Spleen (tissue), 7 donors: ENCODE measurements around the gene CINP.

ENCODE experiments used
- CTCF ChIP-seq, 11 experiments: fragments of 200-600 bp in 7 of 11; fragments of 450-650 bp in 4 of 11; sonication (generic) in 4 of 11; IDR thresholded peaks in 8 of 11; conservative IDR thresholded peaks in 3 of 11; 1 replicate in 7 of 11; 2 replicates in 4 of 11; pipeline versions ENCODE4 v1.4.0 to v1.8.0; 2016 to 2021; ENCODE audit warnings: antibody characterized with exemption in 11 of 11, inconsistent platforms in 4 of 11, mild to moderate bottlenecking in 1 of 11
- POLR2AphosphoS5 ChIP-seq, 3 donors: sonication (generic); formaldehyde crosslinking; IDR thresholded peaks; one replicate each; pipeline ENCODE4 v1.5.1; 2017; ENCODE audit warnings: antibody characterized with exemption in 3 of 3
- donor health status: DM: no; HTN: no; CAD: no; lungs with moderate emphysema.
- donor health status: DM: no; HTN: no; CAD: no.
- donor health status: DM: no; HTN: no; CAD: no.

DNA sequence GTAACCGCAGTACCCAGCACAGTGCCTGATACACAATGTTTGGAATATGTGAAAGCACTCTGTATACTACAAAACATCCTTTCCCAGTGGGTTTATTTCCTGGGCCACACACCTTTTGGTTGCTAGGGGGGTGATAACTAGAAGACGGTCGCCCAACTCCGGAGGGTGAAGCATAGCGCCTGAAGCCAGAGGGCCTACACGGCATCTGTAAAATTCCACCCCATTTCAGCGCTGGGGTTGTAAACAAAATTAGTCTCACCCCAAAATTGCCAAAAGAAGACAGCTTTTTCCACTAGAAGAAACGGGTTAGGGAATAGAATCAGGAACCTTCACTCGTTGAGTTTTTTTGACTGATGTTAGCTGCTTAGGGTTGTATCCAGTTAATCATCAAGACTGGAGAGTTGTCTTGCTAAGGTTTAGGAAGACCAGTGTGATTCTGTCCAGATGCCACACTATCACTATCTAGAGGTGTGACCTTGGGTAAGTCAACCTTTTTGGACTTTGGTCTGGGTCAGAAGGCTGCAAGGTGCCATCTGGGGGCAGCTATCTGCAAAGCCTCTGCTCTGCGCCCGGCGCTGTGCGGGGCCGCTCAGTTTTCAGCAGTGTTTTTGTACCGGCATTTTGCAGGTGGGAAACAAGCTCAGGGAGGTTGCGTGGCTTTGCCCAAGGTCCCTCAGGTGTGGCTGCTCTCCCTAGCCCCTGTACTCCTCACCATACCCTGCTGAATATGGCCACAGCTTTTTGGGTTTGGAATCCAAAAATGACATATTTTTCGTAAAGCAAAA lies 41.8 kb downstream of the CINP start:
- TF ChIP-seq POLR2AphosphoS5 (IDR thresholded peaks at IDR 0.05), result no peak
- no peak for TF ChIP-seq CTCF (IDR thresholded peaks at IDR 0.05 in 8 of 11, conservative IDR thresholded peaks at IDR 0.05 in 3 of 11)
